ENCODE measurements around the gene IFI44.
A peak's percentile ranks its signal among the peaks of the same experiment; 100 is the strongest.

IFI44 gene

DNA sequence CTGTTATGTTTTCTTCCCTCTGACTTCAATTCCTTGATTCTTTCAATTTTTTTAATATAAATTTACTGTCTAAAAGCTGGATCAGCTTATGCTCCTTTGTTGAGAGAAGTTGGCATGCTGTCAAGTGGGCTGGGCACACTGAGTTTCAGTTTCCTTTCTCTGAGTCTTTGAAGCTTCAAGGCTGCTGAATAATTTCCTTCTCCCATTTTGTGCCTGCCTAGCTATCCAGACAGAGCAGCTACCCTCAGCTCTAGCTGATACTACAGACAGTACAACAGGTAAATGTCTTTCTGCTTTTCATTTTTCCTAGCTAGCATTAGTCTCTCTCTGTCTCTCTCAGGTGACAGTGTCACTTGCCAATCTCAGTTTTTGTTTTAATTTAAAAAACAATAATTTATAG is at the start of gene IFI44:
Gene IFI44, plus strand, starts transcription at position 204 of the 400 bp plus-strand sequence. CDS start 365 bp downstream, outside the sequence.
- DNase-seq (ENCODE audit: low read depth) = peak; percentile 64
- H3K4me3 ChIP-seq (ENCODE audit: low read depth, low read length) = peak within 1 kb of the TSS; percentile 78
- TF ChIP-seq CTCF (IDR thresholded peaks at IDR 0.05; ENCODE audit: low read depth, low read length, missing control alignments) = no peak

DNA sequence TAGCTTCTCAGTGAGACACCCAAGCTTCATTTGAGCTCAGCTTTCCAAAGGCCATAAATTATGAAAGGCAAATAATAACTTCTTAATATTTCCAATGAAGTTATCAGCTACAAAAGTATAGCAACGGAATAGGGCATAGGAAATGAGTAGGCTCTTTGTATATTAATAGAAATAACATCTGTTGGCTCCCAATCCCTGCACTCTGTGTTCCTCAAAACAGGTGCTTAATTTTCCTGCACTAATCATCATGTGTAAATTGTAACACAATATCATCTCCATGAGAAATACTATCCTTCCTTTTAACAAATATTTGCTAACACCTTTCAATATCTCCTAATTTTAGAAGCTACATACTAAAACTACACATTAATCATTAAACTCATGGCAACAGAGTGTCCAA is 48.6 kb upstream of the IFI44 start:
- no peak for TF ChIP-seq CTCF (IDR thresholded peaks at IDR 0.05; ENCODE audit: low read depth, low read length, missing control alignments)
- H3K4me3 ChIP-seq (ENCODE audit: low read depth, low read length) = no peak overlapping the region
- DNase-seq (ENCODE audit: low read depth) = no peak

DNA sequence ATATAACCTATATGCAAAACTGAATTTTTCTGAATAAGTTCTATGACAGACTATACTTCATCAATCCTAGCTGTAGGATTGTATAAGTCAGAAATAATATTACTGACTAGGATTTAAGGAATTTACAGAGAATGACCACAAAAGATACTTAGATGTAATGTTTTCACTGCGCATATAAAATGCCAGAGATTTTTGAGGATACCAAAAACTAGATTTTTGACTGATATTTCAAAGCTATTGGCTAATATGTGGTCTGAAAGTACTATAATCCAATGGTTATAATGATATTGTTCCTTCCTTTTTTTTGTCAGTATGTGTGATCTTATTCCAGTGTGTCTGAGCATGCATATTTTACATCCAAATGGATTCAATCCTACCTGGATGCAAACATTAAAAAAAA is 46.4 kb upstream of the IFI44 start:
- no peak overlapping the region for H3K4me3 ChIP-seq (ENCODE audit: low read depth, low read length)
- DNase-seq (ENCODE audit: low read depth) = no peak
- TF ChIP-seq CTCF (IDR thresholded peaks at IDR 0.05; ENCODE audit: low read depth, low read length, missing control alignments) = no peak

DNA sequence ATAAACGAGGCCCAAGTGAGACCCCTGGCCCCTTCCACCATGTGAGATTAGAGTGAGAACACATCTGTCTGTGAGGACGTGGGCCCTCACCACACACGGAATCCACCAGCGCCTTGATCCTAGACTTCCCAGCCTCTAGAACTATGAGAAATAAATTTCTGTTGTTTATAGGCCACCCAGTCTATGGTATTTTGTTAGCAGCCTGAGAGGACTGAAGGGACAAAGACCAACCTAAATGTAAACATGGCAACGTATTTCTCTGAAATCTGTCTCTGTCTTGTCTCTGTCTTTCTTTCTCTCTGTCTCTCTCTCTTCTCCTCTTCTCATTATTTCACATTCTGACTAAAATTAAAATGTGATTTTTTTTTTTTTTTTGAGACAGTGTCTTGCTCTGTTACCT is 45.0 kb upstream of the IFI44 start:
- H3K4me3 ChIP-seq (ENCODE audit: low read depth, low read length) = no peak overlapping the region
- TF ChIP-seq CTCF (IDR thresholded peaks at IDR 0.05; ENCODE audit: low read depth, low read length, missing control alignments) = no peak
- no peak for DNase-seq (ENCODE audit: low read depth)

- no peak for TF ChIP-seq CTCF (IDR thresholded peaks at IDR 0.05; ENCODE audit: low read depth, low read length, missing control alignments)
- DNase-seq (ENCODE audit: low read depth) = no peak
- no peak overlapping the region for H3K4me3 ChIP-seq (ENCODE audit: low read depth, low read length)
These were observed 43.4 kb upstream of the IFI44 start for GRCh38 chr1:78606274-78606673.

DNA sequence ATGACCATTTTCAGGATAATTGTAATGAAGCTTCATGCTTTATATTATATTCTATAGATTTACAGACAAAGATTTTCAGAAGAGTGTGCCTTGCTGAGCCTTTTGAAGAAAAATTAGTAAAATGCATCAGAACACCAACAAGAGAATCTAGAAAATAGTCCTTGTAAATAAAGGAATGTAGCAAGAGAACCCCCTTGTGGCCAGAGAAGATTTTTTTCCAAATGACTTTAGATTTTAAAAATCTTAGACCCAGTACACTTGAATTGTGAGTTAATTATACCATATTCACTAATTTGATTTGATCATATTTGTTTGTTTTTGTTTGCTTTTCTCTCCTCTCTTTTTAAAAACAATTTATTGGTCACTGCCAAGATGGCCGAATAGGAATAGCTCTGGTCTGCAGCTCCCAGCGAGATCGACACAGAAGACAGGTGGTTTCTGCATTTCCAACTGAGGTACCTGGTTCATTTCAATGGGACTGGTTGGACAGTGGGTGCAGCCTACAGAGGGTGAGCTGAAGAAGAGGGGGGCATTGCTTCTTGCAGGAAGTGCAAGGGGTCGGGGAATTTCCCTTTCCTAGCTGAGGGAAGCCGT is 42.2 kb upstream of the IFI44 start:
- TF ChIP-seq CTCF (IDR thresholded peaks at IDR 0.05; ENCODE audit: low read depth, low read length, missing control alignments) = peak; percentile 47
- no peak for DNase-seq (ENCODE audit: low read depth)
- H3K4me3 ChIP-seq (ENCODE audit: low read depth, low read length) = no peak overlapping the region

DNA sequence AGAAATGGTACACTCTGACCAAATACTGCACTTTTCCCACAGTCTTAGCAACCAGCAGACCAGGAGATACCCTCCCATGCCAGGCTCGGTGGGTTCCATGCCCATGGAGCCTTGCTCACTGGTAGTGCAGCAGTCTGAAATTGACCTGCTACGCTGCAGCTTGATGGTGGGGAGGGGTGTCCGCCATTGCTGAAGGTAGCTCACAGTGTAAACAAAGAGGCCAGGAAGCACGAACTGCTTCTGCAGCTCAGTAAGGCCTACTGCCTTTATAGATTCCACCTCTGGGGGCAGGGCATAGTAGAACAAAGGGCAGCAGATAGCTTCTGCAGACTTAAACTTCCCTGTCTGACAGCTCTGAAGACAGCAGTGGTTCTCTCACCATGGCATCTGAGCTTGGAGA is 41.7 kb upstream of the IFI44 start:
- no peak overlapping the region for H3K4me3 ChIP-seq (ENCODE audit: low read depth, low read length)
- peak; percentile 29 for TF ChIP-seq CTCF (IDR thresholded peaks at IDR 0.05; ENCODE audit: low read depth, low read length, missing control alignments)
- no peak for DNase-seq (ENCODE audit: low read depth)
